ENCODE measurements around the gene SLC25A36.
"Not testable (repeated sequence)": the region's sequence is repeated elsewhere in the genome, so short reads cannot be mapped to it uniquely, and the experiment has no call there.

SLC25A36 gene

GRCh38 chr3:140995881-140996280, 54.2 kb downstream of the SLC25A36 start:
- no peak for DNase-seq (ENCODE audit: low read depth in 2 of 2)

DNA sequence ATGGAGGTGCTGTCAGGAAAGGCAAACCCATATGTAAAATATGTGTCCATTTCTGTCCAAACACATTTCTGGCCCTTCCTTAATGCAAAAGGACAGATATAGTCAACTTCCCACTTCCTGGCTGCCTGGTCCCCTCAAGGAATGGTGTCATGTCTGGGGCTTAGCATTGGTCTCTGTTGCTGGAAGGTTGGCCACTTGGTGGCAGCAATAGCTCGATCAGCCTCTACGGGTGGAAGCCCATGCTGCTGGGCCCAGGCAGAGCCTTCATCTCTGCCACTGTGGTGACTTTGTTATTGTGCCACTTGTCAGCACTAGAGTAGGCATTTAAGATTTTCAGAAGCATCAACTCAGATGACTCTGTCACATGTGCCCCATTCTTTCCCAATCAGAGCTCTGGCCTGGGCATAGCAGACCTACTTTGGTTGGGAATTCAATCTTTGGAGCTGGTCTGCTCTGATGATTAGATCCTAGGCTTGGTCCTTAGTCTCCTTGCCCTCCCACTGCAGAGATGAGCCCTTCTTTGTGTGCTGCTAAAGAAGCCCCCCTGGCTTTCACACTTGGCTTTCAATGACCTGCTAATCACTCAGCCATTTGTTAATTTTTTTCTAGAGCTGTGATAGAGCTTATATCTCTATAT, 58.5 kb downstream of the SLC25A36 start:
- peak in 1 of 2 donors; percentile 4 for DNase-seq (ENCODE audit: low read depth in 2 of 2)

- DNase-seq (ENCODE audit: low read depth in 2 of 2), result no peak
These were observed 59.0 kb downstream of the SLC25A36 start for GRCh38 chr3:141000686-141001085.

DNA sequence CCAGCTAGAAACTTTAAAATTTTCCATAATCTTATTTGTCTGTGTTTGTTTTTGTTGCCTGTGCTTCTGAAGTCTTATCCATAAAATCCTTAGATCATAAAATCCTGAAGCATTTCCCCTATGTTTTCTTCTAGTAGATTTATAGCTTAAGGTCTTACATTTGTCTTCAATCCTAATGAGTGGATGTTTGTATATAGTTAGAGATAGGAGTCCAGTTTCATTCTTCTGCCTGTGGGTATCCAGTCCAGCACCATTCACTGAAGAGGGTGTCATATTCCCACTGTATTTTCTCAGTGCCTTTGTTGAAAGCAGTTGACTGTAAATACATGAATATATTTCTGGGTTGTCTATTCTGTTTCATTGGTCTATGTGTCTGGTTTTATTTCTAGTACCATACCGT, 64.7 kb downstream of the SLC25A36 start:
- no peak for DNase-seq (ENCODE audit: low read depth in 2 of 2)

GRCh38 chr3:141009496-141009895, 67.9 kb downstream of the SLC25A36 start:
- DNase-seq (ENCODE audit: low read depth in 2 of 2), result no peak

- peak; percentile 27 for DNase-seq (ENCODE audit: low read depth in 2 of 2)
These were observed 69.8 kb downstream of the SLC25A36 start for GRCh38 chr3:141011232-141011996.

- no peak for DNase-seq (ENCODE audit: low read depth in 2 of 2)
These were observed 70.3 kb downstream of the SLC25A36 start for GRCh38 chr3:141011997-141012262.

DNA sequence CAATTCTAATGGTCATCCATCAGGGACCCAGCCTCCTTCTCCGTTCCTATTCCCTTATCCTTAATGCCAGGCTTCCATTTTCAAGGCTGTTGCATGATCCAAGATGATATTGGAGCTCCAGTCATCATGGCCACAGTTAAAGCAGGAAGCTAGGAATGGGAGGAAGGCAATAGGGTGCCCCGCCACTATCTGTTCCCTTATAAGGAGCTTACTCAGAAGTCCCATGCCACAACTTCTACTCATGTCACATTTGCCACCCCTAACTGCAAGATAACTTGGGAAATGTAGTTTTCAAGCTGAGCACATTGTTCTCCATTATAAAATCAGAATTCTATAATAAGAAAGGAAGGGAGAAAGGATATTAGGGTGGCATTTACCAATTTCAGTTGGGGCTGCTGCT, 70.9 kb downstream of the SLC25A36 start:
- DNase-seq (ENCODE audit: low read depth in 2 of 2), result no peak

- DNase-seq (ENCODE audit: low read depth in 2 of 2), result no peak
These were observed 73.8 kb downstream of the SLC25A36 start for GRCh38 chr3:141015481-141015880.

GRCh38 chr3:141017366-141018322, 76.0 kb downstream of the SLC25A36 start:
- not testable (repeated sequence) for DNase-seq (ENCODE audit: low read depth in 2 of 2)

GRCh38 chr3:141019244-141019643, 77.6 kb downstream of the SLC25A36 start:
- DNase-seq (ENCODE audit: low read depth in 2 of 2), result no peak

- DNase-seq (ENCODE audit: low read depth in 2 of 2), result no peak
These were observed 78.7 kb downstream of the SLC25A36 start for GRCh38 chr3:141020143-141020830.

GRCh38 chr3:141021261-141021660, 79.6 kb downstream of the SLC25A36 start:
- no peak for DNase-seq (ENCODE audit: low read depth in 2 of 2)
